Skeletal muscle satellite cell (primary cell): ENCODE measurements around the gene FAS.

Experiments used
- H3K27me3 ChIP-seq: 2 replicates; pipeline ENCODE4 v1.7.0; 2013; ENCODE audit warnings: low read length; ENCODE audit not compliant: control insufficient read depth, insufficient read depth
- H3K36me3 ChIP-seq: 2 replicates; pipeline ENCODE4 v1.7.0; 2013; ENCODE audit warnings: mild to moderate bottlenecking, control low read depth, low read length; ENCODE audit not compliant: insufficient read depth
- H3K4me1 ChIP-seq: 2 replicates; pipeline ENCODE4 v1.7.0; 2013; ENCODE audit warnings: low read length; ENCODE audit not compliant: control insufficient read depth, insufficient read depth
- H3K4me2 ChIP-seq: 2 replicates; pipeline ENCODE4 v1.7.0; 2013; ENCODE audit warnings: mild to moderate bottlenecking, low read length
- H3K4me3 ChIP-seq: 2 replicates; pipeline ENCODE4 v1.7.0; 2013; ENCODE audit warnings: low read length
- H3K9ac ChIP-seq: 2 replicates; pipeline ENCODE4 v1.7.0; 2013; ENCODE audit warnings: mild to moderate bottlenecking, low read depth, low read length, moderate library complexity
- H3K9me3 ChIP-seq: replicated peaks from 2 replicates; pipeline ENCODE4 v1.7.0; 2013; ENCODE audit warnings: mild to moderate bottlenecking, control low read depth, low read length

FAS gene

GRCh38 chr10:88971221-88972061 is 19.2 kb upstream of the FAS start:
- Histone ChIP-seq H3K4me3 (no peak overlapping the region), H3K4me1 (peaks cover 24% of the 10 kb centered on the region), H3K27me3 (no peaks in the 10 kb centered on the region), H3K9ac (no peak overlapping the region), H3K36me3 (no peaks in the 10 kb centered on the region), H3K4me2 (no peak overlapping the region), H3K9me3 (no peaks in the 10 kb centered on the region)

GRCh38 chr10:88974012-88974411 is 16.6 kb upstream of the FAS start:
- H3K36me3 ChIP-seq, result no peaks in the 10 kb centered on the region
- H3K4me2 ChIP-seq, result peak overlapping the region; percentile 87
- no peaks in the 10 kb centered on the region for H3K9me3 ChIP-seq
- no peaks in the 10 kb centered on the region for H3K27me3 ChIP-seq
- H3K4me1 ChIP-seq, result peaks cover 26% of the 10 kb centered on the region
- no peak overlapping the region for H3K4me3 ChIP-seq
- peak overlapping the region; percentile 75 for H3K9ac ChIP-seq

- peak overlapping the region; percentile 69 for H3K4me3 ChIP-seq
- no peaks in the 10 kb centered on the region for H3K9me3 ChIP-seq
- peak overlapping the region; percentile 75 for H3K9ac ChIP-seq
- H3K27me3 ChIP-seq, result no peaks in the 10 kb centered on the region
- H3K4me1 ChIP-seq, result peaks cover 33% of the 10 kb centered on the region
- no peaks in the 10 kb centered on the region for H3K36me3 ChIP-seq
- H3K4me2 ChIP-seq, result peak overlapping the region; percentile 87
These were observed 15.9 kb upstream of the FAS start for GRCh38 chr10:88974446-88975376.

GRCh38 chr10:88975377-88975720 is 15.2 kb upstream of the FAS start:
- Histone ChIP-seq H3K4me2 (peak overlapping the region; percentile 87), H3K9ac (peak overlapping the region; percentile 75), H3K27me3 (no peaks in the 10 kb centered on the region), H3K9me3 (no peaks in the 10 kb centered on the region), H3K36me3 (no peaks in the 10 kb centered on the region), H3K4me1 (peaks cover 35% of the 10 kb centered on the region), H3K4me3 (peak overlapping the region; percentile 69)

GRCh38 chr10:88978463-88978862 is 12.1 kb upstream of the FAS start:
- no peak overlapping the region for H3K4me3 ChIP-seq
- H3K4me1 ChIP-seq, result peaks cover 45% of the 10 kb centered on the region
- no peaks in the 10 kb centered on the region for H3K36me3 ChIP-seq

GRCh38 chr10:88979153-88979562 is 11.4 kb upstream of the FAS start:
- Histone ChIP-seq H3K4me2 (peak overlapping the region; percentile 62), H3K4me1 (peaks cover 38% of the 10 kb centered on the region), H3K9ac (peak overlapping the region; percentile 58), H3K9me3 (no peaks in the 10 kb centered on the region), H3K4me3 (no peak overlapping the region), H3K27me3 (no peaks in the 10 kb centered on the region), H3K36me3 (no peaks in the 10 kb centered on the region)

More at GRCh38 chr10:88978463-88978862, 12.1 kb upstream of the FAS start:
- Histone ChIP-seq H3K9ac (no peak overlapping the region), H3K9me3 (no peaks in the 10 kb centered on the region), H3K27me3 (no peaks in the 10 kb centered on the region), H3K4me2 (no peak overlapping the region)

GRCh38 chr10:88979603-88980002 is 11.0 kb upstream of the FAS start:
- no peak overlapping the region for H3K4me3 ChIP-seq
- H3K9me3 ChIP-seq, result no peaks in the 10 kb centered on the region
- H3K4me1 ChIP-seq, result peaks cover 33% of the 10 kb centered on the region
- peak overlapping the region; percentile 62 for H3K4me2 ChIP-seq
- no peak overlapping the region for H3K9ac ChIP-seq
- no peaks in the 10 kb centered on the region for H3K36me3 ChIP-seq
- H3K27me3 ChIP-seq, result no peaks in the 10 kb centered on the region

GRCh38 chr10:88980247-88980646 is 10.4 kb upstream of the FAS start:
- H3K4me2 ChIP-seq, result no peak overlapping the region
- H3K9ac ChIP-seq, result no peak overlapping the region
- H3K4me1 ChIP-seq, result peaks cover 32% of the 10 kb centered on the region
- no peaks in the 10 kb centered on the region for H3K36me3 ChIP-seq
- no peaks in the 10 kb centered on the region for H3K9me3 ChIP-seq
- no peaks in the 10 kb centered on the region for H3K27me3 ChIP-seq
- no peak overlapping the region for H3K4me3 ChIP-seq

GRCh38 chr10:88980800-88981199 is 9.8 kb upstream of the FAS start:
- no peak overlapping the region for H3K4me3 ChIP-seq
- no peak overlapping the region for H3K9ac ChIP-seq
- H3K4me2 ChIP-seq, result no peak overlapping the region
- no peaks in the 10 kb centered on the region for H3K27me3 ChIP-seq
- H3K36me3 ChIP-seq, result no peaks in the 10 kb centered on the region
- no peaks in the 10 kb centered on the region for H3K9me3 ChIP-seq
- H3K4me1 ChIP-seq, result peaks cover 27% of the 10 kb centered on the region

- Histone ChIP-seq H3K36me3 (no peaks in the 10 kb centered on the region), H3K9ac (no peak overlapping the region), H3K4me3 (no peak overlapping the region), H3K9me3 (no peaks in the 10 kb centered on the region), H3K4me2 (no peak overlapping the region), H3K27me3 (no peaks in the 10 kb centered on the region), H3K4me1 (peaks cover 26% of the 10 kb centered on the region)
These were observed 9.2 kb upstream of the FAS start for GRCh38 chr10:88981435-88981834.

GRCh38 chr10:88982366-88982765 is 8.2 kb upstream of the FAS start:
- no peaks in the 10 kb centered on the region for H3K36me3 ChIP-seq
- H3K9me3 ChIP-seq, result no peaks in the 10 kb centered on the region
- no peaks in the 10 kb centered on the region for H3K27me3 ChIP-seq
- peaks cover 26% of the 10 kb centered on the region for H3K4me1 ChIP-seq
- no peak overlapping the region for H3K4me3 ChIP-seq
- no peak overlapping the region for H3K9ac ChIP-seq
- H3K4me2 ChIP-seq, result no peak overlapping the region
